Measurements from ENCODE around the gene ADAR.

- TF ChIP-seq CTCF (conservative IDR thresholded peaks at IDR 0.05; ENCODE audit: low read depth, low read length), result no peak
- no peak for TF ChIP-seq EZH2 (IDR thresholded peaks at IDR 0.05; ENCODE audit: borderline replicate concordance, low read depth, low read length, poor library complexity, severe bottlenecking)
Observed at GRCh38 chr1:154582885-154583284, 25.1 kb downstream of the ADAR start.
